Prostate gland (tissue), 1 donor: ENCODE results near the gene ADAP1.

Experiments
- POLR2A ChIP-seq: fragments of 450-650 bp; IDR thresholded peaks from one replicate; pipeline ENCODE4 v1.6.1; 2016; ENCODE audit warnings: antibody characterized with exemption, mild to moderate bottlenecking
- POLR2AphosphoS5 ChIP-seq: sonication (generic); formaldehyde crosslinking; IDR thresholded peaks from one replicate; pipeline ENCODE4 v1.6.1; 2017; ENCODE audit warnings: antibody characterized with exemption

DNA sequence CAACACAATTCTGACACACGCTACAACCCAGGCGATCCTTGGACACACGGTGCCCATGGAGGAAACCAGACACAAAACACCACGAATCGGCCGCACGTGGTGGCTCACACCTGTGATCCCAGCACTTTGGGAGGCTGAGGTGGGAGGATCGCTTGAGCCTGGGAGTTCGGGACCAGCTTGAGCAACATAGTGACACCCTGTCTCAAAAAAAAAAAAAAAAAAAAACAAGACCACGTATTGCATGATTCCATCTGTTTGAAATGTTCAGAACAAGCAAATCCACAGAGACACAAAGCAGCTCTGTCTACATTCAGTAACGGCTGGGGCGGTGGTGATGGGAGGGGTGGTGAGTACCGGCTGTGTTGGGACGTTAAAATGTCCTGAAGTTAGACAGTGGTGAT, 25.2 kb downstream of the ADAP1 start:
- TF ChIP-seq POLR2A, result no peak
- no peak for TF ChIP-seq POLR2AphosphoS5
